ENCODE results near the gene DEGS2.

DEGS2 gene

DNA sequence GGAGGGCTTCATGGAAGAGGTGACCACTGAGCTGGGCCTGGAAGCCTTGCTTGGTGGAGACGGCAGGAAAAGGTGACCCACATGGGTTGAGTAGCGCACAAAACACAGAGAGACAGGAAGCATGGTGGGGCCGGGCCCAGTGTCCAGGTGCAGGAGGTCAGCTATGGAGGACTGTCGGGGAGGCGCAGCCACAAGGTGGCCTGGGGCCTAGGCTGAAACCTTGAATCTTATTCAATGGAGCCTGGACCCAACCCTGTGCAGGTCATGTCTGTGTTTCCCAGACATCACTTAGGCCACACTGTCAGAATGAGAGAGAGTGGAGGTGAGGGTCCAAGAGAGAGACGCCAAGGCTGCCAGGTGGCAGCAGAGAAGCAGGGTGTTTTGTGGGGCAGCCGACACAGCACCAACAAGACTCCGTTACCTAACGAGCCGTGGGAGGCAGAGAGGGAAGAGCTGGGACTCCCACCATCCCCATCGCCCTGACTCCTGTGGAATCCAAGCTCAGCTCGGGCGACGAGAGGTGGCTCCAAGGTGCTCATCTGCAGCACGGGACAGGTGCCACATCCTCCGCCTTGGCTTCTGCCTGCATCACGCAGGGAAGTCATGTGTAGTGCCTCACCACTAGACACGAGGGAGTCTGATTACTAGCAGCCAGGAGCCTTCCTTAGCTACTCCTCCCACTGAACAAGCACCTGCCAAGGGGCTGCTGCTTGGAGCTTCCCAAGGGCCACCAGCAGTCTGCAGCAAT, 38.7 kb downstream of the DEGS2 start:
- intact Hi-C loops (cut with DNase I) = no loop called here
- DNase-seq = peak; percentile 36 to 94 (median 74)

DNA sequence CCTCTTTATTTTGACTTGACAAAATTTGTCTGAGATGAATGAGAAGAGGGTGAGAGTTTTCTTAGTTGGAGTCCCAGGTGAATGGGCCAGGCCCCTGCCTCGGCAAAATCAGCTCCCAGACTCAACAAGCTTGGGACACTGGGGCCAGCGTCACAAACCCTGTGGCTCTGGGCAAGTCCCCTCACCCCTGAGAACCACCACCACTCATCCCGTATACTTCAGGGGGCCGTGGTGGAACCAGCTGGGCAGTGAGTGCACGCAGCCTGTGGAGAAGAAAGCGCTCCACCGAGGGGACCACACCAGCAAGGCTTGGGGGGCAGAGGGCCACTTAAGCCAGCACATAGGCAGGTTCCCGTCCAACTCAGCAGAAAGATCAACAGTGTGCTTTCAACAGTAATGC, 40.2 kb downstream of the DEGS2 start:
- no peak for DNase-seq
- intact Hi-C loops (cut with DNase I) = no loop called here

DNA sequence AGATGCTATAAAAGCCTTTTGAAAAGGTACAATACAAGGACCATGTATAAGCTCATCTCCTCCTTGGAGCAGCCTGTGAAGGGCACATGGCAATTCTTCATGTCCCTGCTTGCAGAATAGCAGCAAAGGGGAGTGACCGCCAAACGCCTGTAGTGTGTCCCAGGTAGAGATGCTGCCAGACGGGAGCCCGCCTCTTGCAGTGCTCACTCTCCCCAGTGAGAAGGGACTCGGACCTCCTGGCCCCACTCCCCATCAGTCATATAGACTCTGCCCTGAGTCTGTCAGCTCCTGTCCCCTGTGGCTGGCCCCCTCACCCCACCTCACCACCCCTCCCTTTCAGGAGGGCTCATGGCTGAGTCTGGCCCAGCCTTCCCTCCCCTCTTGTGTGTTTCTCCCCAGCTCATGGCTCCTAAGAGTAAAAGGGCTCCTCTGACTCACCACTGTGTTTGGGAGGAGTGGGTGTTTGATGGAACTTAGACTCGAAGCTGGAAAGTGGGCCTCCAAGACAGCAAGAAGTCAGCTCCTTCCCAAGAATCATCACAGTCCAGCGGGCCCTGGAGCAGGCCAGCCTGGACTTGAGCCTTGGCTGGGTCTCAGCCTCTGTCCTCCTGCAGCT, 40.9 kb downstream of the DEGS2 start:
- intact Hi-C loops (cut with DNase I) = no loop called here
- DNase-seq = peak in 6 of 42 donors; percentile 33 to 72 (median 47)

DNA sequence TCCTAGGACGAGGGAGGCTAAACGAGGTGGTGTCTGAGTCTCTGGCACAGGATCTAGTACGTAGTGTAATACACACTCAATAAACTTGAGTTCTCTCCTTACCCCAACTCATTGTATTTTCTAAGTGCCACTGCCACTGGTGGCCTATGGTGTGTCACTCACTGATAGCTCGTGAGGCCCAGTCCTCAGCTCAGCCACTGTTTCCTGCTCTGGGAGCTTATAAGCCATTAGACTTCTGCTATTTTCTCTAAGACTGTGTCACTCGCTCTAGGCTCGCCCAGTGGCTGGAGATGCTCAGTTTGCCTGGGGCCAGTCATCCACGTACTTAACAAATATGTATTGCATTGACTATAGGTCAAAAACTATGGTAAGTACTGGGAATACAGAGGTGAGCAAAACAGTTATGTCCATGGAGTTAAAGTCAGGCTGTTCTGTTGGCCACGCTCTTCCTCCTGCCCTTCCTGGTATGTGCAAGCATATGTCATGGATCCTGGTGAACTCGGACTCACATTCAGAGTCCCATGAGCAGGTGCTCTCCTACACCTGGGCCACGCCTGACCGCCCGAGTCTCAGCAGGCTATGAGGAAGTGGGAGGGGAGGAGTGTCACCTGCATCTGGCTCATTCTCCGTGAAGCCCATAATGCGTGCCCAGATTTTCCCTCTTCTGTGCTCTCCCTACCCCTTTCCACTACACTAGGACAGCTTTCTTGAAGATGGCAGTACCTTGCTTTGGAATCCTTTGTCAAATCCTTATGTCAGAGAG, 41.6 kb downstream of the DEGS2 start:
- no peak for DNase-seq
- intact Hi-C loops (cut with DNase I) = no loop called here

DNA sequence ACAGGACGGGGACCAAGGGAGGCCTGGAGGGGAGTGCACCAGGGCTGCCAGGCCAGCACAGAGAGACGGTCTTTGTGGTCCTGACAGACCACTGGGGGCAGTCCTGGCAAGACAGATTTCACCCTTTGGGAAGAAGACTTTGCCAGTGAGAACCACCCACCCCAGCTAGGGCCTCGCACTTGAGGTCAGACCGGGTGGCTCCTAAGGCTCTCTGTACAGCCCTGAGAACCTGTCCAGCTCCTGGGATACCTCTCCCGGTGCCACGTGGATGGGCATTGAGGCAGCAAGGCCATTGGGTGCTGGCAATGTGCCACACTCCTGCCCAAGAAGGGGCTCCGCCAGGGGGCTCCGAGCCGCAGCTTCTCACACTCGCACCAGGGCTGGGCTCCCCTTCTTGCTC, 42.4 kb downstream of the DEGS2 start:
- DNase-seq = no peak
- intact Hi-C loops (cut with DNase I) = no loop called here

DNA sequence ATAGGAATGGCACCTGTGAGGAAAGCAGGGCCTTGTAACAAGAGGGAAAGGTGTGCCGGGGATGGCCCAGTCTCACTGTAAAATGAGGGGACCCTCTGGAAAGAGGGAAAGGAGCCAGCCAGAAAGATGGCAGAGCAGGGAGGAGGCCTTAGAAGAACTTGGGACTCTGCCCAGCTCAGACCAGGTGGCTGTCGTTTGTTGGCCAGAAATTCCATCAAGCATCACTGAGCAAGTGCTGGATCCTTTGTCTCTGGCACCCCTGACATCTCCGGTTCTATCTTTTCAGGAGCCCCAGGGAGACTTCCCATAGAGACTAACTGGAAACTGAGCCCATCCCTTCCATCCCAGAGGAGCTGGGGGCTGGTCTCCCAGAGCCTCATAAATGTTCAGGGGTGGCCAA, 43.3 kb downstream of the DEGS2 start:
- intact Hi-C loops (cut with DNase I) = no loop called here
- no peak for DNase-seq

DNA sequence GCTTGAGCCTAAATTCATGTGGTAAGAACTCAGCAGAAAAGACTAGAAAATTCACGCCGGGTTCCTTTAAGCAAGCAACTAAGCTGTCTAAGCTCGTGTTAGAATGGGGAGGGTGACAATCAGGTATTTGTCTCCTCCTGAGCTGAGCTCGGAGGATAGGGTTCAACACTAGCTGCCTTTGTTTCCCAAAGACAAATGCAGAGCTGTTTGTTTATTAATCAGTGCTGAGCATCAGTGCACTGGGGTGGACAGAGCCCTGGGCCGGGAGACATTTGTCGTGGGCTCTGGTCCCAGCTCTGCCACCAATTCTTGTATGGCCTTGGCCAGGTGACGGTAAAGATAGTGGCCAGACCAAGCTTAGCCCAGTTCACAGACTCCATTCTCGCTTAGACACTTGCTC, 43.7 kb downstream of the DEGS2 start:
- intact Hi-C loops (cut with DNase I) = no loop called here
- peak in 21 of 42 donors; percentile 27 to 77 (median 60) for DNase-seq

DNA sequence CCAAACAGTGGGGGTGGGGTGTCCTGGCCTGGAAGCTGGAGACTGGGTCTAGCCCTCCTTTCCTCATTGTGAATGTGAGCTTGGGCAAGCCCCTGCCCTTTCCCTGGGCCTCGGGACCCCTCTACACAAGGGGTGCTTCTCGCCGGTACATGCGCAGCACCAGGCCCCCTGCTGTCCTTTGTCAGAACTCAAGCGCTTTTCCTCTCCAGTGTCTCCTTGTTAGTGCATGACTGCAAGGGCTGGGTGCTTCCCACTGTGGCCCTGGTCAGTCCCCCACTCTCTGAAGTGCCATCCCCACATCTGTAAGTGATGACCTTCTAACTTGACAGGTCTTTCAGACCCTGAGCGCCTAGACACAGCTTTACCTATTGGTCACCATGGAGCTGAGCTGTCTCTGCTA, 44.2 kb downstream of the DEGS2 start:
- intact Hi-C loops (cut with DNase I) = no loop called here

DNA sequence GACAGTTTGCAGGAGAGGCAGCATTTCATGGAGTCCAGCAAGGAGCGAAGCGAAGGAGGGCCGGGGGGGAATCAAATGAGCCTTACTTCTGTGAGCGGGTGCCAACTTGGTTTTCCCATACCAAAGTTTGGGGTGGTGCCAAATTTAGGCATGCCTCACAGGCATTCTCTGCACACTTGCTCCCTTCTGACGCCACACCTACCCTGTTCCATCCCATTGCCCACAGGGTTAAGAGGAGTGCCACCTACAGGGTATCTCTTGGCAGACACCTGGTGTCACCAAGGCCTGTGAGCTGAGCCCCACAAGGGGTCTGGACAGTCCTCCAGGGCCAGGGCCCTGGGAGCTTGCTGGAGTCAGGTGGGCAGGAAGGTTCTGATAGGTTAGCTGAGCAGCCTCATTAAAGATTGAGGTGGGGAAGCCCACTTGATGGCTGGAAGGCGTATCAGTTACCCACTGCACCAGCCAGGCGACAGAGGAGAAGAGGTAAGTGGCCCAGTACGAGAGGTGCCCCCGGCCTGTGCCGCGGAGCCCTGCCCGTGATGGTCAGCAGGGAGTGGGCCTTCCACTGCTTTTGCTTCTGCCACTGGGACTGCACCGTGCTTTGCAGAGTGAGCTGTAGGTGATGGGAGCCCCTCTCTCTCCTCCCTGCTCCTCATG, 45.2 kb downstream of the DEGS2 start:
- DNase-seq = no peak
- intact Hi-C loops (cut with DNase I) = no loop called here

More for the DNA sequence above, 44.2 kb downstream of the DEGS2 start:
- peak in 1 of 42 donors; percentile 50 for DNase-seq

DNA sequence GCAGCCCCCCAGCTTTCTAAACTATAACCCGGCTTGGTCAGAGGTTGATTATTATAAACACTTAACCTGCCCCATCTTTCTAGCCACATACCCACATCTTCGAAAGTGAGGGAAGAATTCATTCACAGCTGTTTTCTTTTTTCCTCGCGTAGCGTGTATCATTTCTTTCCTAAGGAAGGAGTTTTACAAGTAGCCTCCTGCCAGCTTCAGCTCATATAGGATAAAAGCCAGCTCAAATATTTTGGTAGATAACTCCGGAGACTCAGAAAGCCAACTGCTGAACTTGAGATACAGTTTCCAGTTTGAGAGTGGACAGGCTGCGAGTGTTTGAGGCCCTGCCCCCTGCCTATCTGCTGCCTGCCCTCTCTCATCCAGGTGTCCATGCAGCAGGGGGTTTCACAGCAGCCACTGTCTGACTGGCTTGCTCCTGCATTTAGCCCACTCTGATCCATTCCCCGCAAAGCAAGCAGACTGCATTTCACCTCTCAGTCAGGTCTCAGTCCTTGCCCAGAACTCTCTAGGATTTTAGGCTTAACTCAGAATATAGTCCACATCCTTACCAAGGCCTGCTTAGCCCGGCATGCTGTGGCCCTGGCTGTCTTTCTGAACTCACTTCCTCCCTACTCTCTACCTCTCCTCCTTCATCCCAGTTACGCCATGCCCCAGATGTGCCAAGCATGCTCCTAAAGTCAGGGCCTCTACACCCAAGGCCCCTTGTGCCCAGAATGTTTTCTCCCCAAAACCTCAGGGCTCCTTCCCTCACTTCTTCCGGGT, 47.3 kb downstream of the DEGS2 start:
- intact Hi-C loops (cut with DNase I) = no loop called here
- peak in 2 of 42 donors; percentile 1 to 4 for DNase-seq

DNA sequence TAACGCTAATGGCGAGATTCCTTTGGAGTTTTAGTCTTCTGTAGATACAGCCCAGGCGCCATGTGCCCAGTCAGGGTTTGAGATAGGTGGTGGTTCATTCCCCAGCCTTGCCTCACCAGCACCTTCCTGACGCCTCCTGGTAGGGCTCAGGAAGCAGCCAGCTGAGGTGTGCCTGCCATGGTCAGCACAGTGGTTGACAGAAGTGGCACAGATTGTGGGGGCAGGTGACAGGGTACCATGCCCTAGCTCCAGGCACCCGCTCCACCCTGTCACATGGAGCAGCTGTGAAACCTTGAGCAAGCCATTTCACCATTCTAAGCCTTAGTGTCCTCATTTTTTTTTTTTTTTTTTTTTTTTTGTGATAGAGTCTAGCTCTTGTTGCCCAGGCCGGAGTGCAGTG, 48.6 kb downstream of the DEGS2 start:
- intact Hi-C loops (cut with DNase I) = no loop called here
- DNase-seq = peak in 1 of 42 donors; percentile 2

DNA sequence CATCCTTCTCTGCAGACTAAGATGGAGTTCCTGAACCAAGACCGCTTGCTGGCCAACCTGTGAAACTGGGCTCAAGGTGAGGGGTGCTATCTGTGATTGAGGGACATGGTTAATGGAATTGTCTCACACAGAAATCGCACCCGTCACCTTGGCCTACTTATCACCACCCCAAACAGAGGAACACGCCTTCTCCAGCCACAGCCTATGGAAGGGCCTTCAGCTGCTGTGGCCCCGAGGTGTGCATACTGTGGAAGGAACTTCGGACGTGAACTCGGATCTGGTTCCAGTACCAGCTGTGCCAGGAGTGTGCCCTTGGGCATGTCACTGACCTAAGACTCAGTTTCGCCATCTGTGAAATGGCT, 49.9 kb downstream of the DEGS2 start:
- intact Hi-C loops (cut with DNase I) = loop anchor here (10.0 kb wide), 2 partner anchors 85 to 125 kb away; no protein-coding TSS in a partner anchor
- peak in 1 of 42 donors; percentile 13 for DNase-seq

DNA sequence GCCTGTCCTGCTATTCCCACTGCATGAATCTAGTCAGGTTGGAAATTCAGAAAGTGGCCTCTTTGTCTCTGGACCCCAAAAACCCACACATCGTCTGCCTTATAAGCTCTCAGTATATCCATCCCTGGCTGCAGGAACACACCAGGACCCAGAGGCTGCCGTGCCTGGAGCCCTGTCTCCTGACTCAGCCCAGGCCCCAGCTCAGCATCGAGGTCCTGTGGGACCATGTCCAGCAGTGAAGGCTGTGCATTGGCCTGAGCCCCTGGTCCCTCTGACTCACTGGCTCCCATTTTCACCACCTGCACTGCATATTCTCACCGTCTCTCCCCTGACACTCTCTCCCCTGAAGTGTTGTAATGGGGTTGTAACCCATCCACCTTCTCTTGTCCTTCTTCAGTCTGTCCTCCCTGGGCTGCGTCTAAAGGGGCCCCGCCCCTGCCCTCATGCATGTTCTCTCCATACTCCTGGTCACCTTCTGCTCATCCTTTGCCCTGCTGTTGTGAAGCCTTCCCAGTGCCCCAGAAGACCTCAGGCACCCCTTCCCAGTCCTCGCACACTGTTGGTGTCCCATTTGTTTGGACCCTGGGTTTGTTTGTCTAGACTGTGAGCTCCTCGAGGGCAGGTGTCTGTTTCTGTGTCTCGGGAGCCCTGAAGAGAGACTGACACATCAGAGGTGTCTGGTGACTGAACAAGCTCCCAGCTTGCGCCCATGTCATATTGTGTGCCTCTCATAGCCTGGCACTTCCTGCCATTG, 50.4 kb downstream of the DEGS2 start:
- peak in 2 of 42 donors; percentile 18 to 43 for DNase-seq
- intact Hi-C loops (cut with DNase I) = loop anchor here (10.0 kb wide), 2 partner anchors 86 to 124 kb away; no protein-coding TSS in a partner anchor

DNA sequence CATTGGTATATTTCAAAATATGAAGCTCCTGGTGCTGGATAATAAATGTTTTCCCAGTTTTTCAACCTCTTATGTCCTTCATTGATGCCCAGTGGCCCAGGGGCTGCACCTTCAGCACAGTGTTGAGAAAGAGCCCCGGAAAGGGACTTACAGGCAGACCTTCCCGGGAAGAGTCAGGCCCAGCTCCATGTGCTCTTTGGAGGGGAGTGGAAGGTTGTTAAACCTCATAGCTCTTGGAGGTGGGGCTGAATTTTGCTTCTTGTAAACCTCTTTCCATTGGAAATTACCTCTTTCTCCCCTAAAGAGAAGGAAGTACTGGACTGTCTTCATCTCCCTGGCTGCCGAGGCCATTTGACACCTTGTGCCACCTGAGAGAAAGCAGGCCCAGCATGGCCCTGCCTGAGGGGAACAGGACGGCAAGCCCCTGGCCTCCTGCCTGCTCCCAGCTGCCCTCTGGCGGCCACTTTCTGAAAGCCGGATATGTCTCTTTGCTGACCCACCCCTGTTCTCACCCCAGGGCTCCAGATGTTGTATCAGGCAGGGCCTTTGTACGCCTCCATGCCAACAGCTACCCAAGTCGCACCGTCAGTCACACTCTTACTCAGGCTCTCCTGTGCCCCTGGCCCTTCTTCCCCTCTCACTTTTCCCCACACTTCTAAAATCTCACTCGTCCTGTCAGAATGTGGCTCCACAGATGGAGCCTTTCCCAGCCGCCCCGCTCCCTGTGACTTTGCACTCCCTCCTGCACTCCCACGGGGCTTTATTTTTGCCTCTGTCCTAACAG, 51.2 kb downstream of the DEGS2 start:
- DNase-seq = peak; percentile 62 to 94 (median 86)
- intact Hi-C loops (cut with DNase I) = loop anchor here (10.0 kb wide), 2 partner anchors 87 to 123 kb away; no protein-coding TSS in a partner anchor

DNA sequence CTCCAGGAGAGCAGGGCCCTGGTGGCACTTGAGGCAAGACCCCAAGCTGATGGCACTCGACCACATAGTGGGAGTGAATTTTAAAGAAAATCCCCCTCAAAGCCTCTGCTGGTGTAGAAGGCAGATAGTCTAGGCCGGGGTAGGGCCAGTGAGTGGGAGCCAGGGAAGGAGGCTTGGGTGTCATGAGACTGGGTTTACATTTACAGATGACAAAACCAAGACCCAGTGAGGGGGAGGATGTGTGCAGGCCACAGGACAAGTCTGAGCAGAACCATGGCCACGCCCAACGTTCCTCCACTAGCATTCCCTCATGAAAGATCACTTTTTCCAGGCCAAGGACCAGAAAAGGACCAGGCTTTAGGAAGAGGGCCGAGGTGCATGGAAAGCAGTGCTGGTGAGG, 52.2 kb downstream of the DEGS2 start:
- intact Hi-C loops (cut with DNase I) = loop anchor here (10.0 kb wide), 2 partner anchors 88 to 122 kb away; no protein-coding TSS in a partner anchor
- DNase-seq = peak in 3 of 42 donors; percentile 13 to 37 (median 31)

DNA sequence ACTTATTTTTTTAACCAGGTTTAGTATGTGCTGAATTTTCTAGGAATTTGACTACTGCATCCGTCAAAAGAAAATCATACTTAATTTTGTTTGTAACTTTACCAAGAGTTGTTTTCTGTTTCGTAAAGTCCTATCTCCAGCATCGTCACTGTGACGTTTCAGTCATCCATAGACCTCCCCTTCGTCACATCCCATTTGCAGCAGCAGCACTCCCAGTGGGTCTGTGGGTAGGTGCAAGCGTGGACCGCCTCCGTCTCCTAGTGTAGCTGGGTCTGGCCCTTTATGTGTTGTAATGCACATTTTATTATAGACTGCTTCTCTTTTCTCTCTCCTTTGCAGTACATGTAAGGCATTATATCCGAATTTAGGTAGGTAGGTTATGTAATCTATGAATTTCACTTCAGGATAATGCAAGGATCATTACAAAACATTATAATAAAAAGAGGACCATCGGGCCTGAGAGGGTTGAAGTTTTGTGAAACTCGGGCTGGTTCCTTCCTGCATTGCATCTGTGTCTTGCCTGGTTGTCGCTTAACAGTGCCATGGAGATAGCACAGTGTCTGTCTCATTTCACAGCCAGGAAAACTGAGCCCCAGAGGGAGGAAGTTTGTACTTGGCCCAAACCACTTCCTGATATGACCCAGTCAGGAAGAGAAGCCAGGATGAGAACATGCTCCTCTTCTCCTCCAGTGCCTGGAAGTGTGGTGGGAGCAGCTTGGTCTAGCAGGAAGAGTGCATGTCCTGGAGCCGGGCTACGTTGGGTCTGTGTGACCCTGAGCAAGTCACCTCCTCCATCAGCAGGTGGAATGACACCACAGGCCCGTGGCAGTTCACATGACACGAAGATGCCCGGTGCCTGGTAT, 53.0 kb downstream of the DEGS2 start:
- DNase-seq = peak in 4 of 42 donors; percentile 16 to 38 (median 30)
- intact Hi-C loops (cut with DNase I) = loop anchor here (10.0 kb wide), 2 partner anchors 88 to 122 kb away; no protein-coding TSS in a partner anchor
